ENCODE results near the gene GNAS-AS1. TPM values are rescaled to one million over a fixed set of nuclear protein-coding genes. Genes with fewer than 3 reads are reported as not detected.

GNAS-AS1 gene
- total and polyA plus RNA-seq, 10 of the 15 experiments (the other 5 are each of a cell fraction or from before 2014, with no cell fraction given): 0.06 to 2.7 (median 1.2) TPM

DNA sequence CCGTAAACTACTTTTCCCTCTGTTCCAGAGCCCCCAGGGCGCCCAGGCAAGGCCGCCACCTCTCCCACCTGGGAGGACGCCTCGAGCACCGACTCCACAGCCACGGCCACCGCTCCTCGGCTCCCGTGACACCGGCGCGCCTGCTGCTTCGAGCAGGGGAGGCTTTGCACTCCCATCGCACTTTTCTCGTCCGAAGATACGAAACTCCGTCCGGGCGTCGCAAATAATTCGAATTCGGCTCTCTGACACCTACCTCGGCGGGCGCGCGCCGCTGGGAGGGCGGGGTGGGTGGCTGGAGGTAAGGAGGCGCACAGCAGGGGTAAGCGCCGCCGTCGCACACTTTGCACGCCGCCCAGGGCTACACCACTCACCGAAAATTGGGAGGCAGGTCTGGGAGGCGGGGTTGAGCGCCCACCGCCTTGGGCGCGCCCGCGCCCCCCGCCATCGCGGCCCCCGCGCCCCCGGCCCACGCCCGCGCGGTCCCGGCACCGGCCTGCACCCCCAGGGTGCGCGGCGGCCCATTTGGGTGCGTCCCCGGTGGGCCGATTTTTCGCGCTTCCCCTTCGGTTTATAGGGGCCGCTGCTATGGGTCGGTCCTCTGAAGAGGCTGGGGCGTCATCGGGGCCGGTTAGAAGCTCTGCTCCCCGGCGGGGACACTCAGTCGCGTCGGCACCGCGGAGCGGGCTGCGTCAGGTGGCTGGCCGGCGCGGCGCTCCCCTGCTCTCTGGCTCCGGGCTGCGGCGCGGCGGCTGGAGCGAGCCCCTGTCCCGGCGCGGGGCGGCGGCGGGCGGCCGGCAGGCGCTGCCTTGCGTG is 38.0 kb upstream of the GNAS-AS1 start (continued):
- TF ChIP-seq PBX3 (IDR thresholded peaks at IDR 0.05; ENCODE audit: insufficient replicate concordance, low read depth, low read length) (no peak), HCFC1 (IDR thresholded peaks at IDR 0.05; ENCODE audit: low read length) (peak; percentile 64), IRF4 (IDR thresholded peaks at IDR 0.05; ENCODE audit: low read depth, low read length) (no peak), BACH1 (IDR thresholded peaks at IDR 0.05; ENCODE audit: borderline replicate concordance) (peak; percentile 93), JUNB (IDR thresholded peaks at IDR 0.05) (no peak), ZBTB11 (CRISPR knock-in tag; IDR thresholded peaks at IDR 0.05) (no peak), POLR2AphosphoS5 (IDR thresholded peaks at IDR 0.05; ENCODE audit: low read length) (peak; percentile 99), FOXM1 (IDR thresholded peaks at IDR 0.05; ENCODE audit: low read depth, low read length) (no peak), REST (IDR thresholded peaks at IDR 0.05; ENCODE audit: low read depth, low read length) (peak; percentile 50; the same call in 1 of the 2 replicates), MTA2 (IDR thresholded peaks at IDR 0.05; ENCODE audit: low read depth) (no peak), POLR2A (IDR thresholded peaks at IDR 0.05; ENCODE audit: low read depth, low read length) (peak; percentile 99), JUND (IDR thresholded peaks at IDR 0.05; ENCODE audit: low read depth, low read length) (peak; percentile 78; the same call in 1 of the 2 replicates), KDM1A (IDR thresholded peaks at IDR 0.05; ENCODE audit: borderline replicate concordance) (no peak), MXI1 (IDR thresholded peaks at IDR 0.05; ENCODE audit: low read depth, low read length) (0 out of 2 replicates have a peak, but pooled peaks have one; percentile 9), MEF2A (IDR thresholded peaks at IDR 0.05; ENCODE audit: insufficient read depth, low read depth, low read length) (no peak), TCF7 (IDR thresholded peaks at IDR 0.05; ENCODE audit: borderline replicate concordance) (no peak), DPF2 (IDR thresholded peaks at IDR 0.05) (no peak), KLF5 (IDR thresholded peaks at IDR 0.05; ENCODE audit: partially characterized antibody) (peak; percentile 97), ZBED1 (IDR thresholded peaks at IDR 0.05; ENCODE audit: borderline replicate concordance) (no peak), SP1 (IDR thresholded peaks at IDR 0.05; ENCODE audit: low read depth, low read length) (no peak), CEBPB (IDR thresholded peaks at IDR 0.05; ENCODE audit: borderline replicate concordance in 1 of 2, low read depth in 2 of 2, low read length in 2 of 2) (no peak), SMARCA5 (IDR thresholded peaks at IDR 0.05) (peak; percentile 59; the same call in 1 of the 2 replicates), RBBP5 (conservative IDR thresholded peaks at IDR 0.05) (no peak)
- TF ChIP-seq, protein P1, sequence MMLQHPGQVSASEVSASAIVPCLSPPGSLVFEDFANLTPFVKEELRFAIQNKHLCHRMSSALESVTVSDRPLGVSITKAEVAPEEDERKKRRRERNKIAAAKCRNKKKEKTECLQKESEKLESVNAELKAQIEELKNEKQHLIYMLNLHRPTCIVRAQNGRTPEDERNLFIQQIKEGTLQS (IDR thresholded peaks at IDR 0.05; ENCODE audit: borderline replicate concordance, extremely low read depth, low read depth, low read length): peak; percentile 46; the same call in 1 of the 2 replicates
